K562 (cell line): ENCODE data around the gene PARP1. TPM values are rescaled to one million over a fixed set of nuclear protein-coding genes. Genes with fewer than 3 reads are reported as not detected.
A peak's percentile ranks its signal among the peaks of the same experiment; 100 is the strongest.

Source experiments
- CHD2 ChIP-seq: IDR thresholded peaks from 2 replicates; pipeline ENCODE4 v1.6.1; 2011; ENCODE audit warnings: low read depth, low read length
- EGR1 ChIP-seq: fragments of 450-650 bp; conservative IDR thresholded peaks from 2 replicates; pipeline ENCODE4 v1.6.1; 2017; ENCODE audit warnings: mild to moderate bottlenecking
- ELK3 ChIP-seq: fragments of 450-650 bp; formaldehyde crosslinking; IDR thresholded peaks from 2 replicates; pipeline ENCODE4 v1.4.0; 2020; ENCODE audit warnings: mild to moderate bottlenecking
- FOXA3 ChIP-seq, 2 experiments: fragments of 450-650 bp in 1 of 2; sonication (generic) in 1 of 2; formaldehyde crosslinking; IDR thresholded peaks in 1 of 2; conservative IDR thresholded peaks in 1 of 2; 2 replicates each; pipeline versions ENCODE4 v1.4.0 to v1.8.0; 2020 to 2022; ENCODE audit warnings: mild to moderate bottlenecking in 2 of 2, missing genetic modification reagents in 1 of 2
- HDAC1 ChIP-seq, 2 experiments: fragments of 450-650 bp; IDR thresholded peaks; 2 replicates each; pipeline ENCODE4 v1.6.1; 2016 to 2017; ENCODE audit warnings: inconsistent platforms in 1 of 2, mild to moderate bottlenecking in 1 of 2, moderate library complexity in 1 of 2
- KLF16 ChIP-seq: IDR thresholded peaks from 2 replicates; pipeline ENCODE4 v1.6.1; 2016; ENCODE audit warnings: antibody characterized with exemption
- MTA2 ChIP-seq: fragments of 450-650 bp; IDR thresholded peaks from 2 replicates; pipeline ENCODE4 v1.6.1; 2016; ENCODE audit warnings: low read depth
- MXI1 ChIP-seq: IDR thresholded peaks from 2 replicates; pipeline ENCODE4 v1.6.1; 2011; ENCODE audit warnings: low read depth, mild to moderate bottlenecking, improper control_type of control experiment, low read length
- SMARCA4 ChIP-seq: fragments of 450-650 bp; IDR thresholded peaks from 2 replicates; pipeline ENCODE4 v1.6.1; 2016
- STAT6 ChIP-seq: sonication (generic); formaldehyde crosslinking; IDR thresholded peaks from 2 replicates; pipeline ENCODE4 v1.8.1; 2023; ENCODE audit warnings: mild to moderate bottlenecking, missing genetic modification reagents
- ZNF133 ChIP-seq: fragments of 250-450 bp; sonication (Bioruptor Pico); IDR thresholded peaks from 2 replicates; pipeline ENCODE4 v1.4.0; 2020; ENCODE audit warnings: mild to moderate bottlenecking
- ZNF592 ChIP-seq: fragments of 450-650 bp; IDR thresholded peaks from 2 replicates; pipeline ENCODE4 v1.6.1; 2017; ENCODE audit warnings: antibody characterized with exemption, mild to moderate bottlenecking
- polyA plus RNA-seq, 8 experiments: library from polyadenylated mRNA; depleted of rRNA in 4 of 8; stranded (reverse) in 5 of 8; unstranded in 3 of 8; fragments of >200 nt; fragmentation: Nextera tagmentation in 2 of 8; fragmentation: Illumina TruSeq in 1 of 8; extraction: Ambion mirVana in 2 of 8; extraction: Trizol in 1 of 8; gene quantifications; 2 replicates each; pipeline versions ENCODE4 v1.2.1 to v1.2.3, GENCODE V29; 2011 to 2014; ENCODE audit warnings: inconsistent platforms in 1 of 8, missing spikeins in 1 of 8
- total RNA-seq, 7 experiments: library from RNA; depleted of rRNA in 6 of 7; stranded (reverse); fragments of >200 nt in 6 of 7; fragmentation: Illumina TruSeq in 2 of 7; extraction: Trizol in 2 of 7; gene quantifications; 2 replicates each; pipeline versions ENCODE4 v1.2.1 to v1.2.3, GENCODE V29; 2011 to 2021; ENCODE audit warnings: low replicate concordance in 1 of 7
- TF ChIP-seq, protein P1 (sequence below): fragments of 450-650 bp; formaldehyde crosslinking; IDR thresholded peaks from 2 replicates; pipeline ENCODE4 v1.4.0; 2022; ENCODE audit warnings: mild to moderate bottlenecking, moderate library complexity

PARP1 gene
- total and polyA plus RNA-seq, 9 of the 15 experiments (the other 6 are each of a cell fraction or from before 2014, with no cell fraction given), result 121 to 306 (median 250) TPM

GRCh38 chr1:226349801-226350518 is 57.9 kb downstream of the PARP1 start (continued):
- TF ChIP-seq HDAC1 (IDR thresholded peaks at IDR 0.05), result 0 out of 4 replicates have a peak, but pooled peaks of 1 of the 2 experiments have one; percentile 38
- TF ChIP-seq ZNF133 (CRISPR knock-in tag), result no peak
- TF ChIP-seq ELK3 (CRISPR knock-in tag), result no peak
- peak; percentile 65; the same call in 1 of the 2 replicates for TF ChIP-seq KLF16
- TF ChIP-seq EGR1, result peak; percentile 97
- TF ChIP-seq FOXA3 (CRISPR knock-in tag; conservative IDR thresholded peaks at IDR 0.05 in 1 of 2, IDR thresholded peaks at IDR 0.05 in 1 of 2), result peak in 1 of 2 experiments; percentile 24; a peak in 1 of 4 replicates
- no peak for TF ChIP-seq STAT6 (CRISPR knock-in tag)
- TF ChIP-seq MTA2, result 0 out of 2 replicates have a peak, but pooled peaks have one; percentile 31
- no peak for TF ChIP-seq MXI1
- peak; percentile 71; the same call in 1 of the 2 replicates for TF ChIP-seq SMARCA4
- no peak for TF ChIP-seq CHD2
- TF ChIP-seq, protein P1, sequence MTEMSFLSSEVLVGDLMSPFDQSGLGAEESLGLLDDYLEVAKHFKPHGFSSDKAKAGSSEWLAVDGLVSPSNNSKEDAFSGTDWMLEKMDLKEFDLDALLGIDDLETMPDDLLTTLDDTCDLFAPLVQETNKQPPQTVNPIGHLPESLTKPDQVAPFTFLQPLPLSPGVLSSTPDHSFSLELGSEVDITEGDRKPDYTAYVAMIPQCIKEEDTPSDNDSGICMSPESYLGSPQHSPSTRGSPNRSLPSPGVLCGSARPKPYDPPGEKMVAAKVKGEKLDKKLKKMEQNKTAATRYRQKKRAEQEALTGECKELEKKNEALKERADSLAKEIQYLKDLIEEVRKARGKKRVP, result no peak
- TF ChIP-seq ZNF592, result peak; percentile 57; the same call in 1 of the 2 replicates
